ENCODE measurements around the gene JAG1. TPM values are rescaled to one million over a fixed set of nuclear protein-coding genes. Genes with fewer than 3 reads are reported as not detected.

Gene JAG1
- total RNA-seq, 1 donor: 60.1 TPM

DNA sequence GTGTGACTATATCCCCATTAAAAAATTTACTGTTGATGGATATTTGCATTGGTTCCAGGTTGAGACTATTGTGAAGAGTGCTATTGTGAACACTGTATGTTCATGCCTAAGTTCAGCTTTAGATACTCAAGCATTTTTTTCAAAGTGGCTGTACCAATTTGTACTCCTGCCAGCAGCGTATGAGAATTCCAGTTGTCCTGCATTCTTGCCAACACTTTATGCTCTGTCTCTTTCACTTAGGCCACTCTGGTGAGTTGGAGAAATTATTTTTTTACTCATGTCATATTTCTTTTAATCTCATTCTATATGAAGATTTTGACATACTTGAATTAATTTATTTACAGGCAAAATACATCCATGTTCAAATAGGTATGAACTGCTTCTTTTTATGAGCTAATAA lies 76.2 kb downstream of the JAG1 start:
- no peaks in the 10 kb centered on the region for H3K9me3 ChIP-seq (ENCODE audit: low read depth, low read length)
- H3K4me3 ChIP-seq (ENCODE audit: insufficient read depth, low read length): no peak overlapping the region
- no peaks in the 10 kb centered on the region for H3K36me3 ChIP-seq (ENCODE audit: insufficient read depth, low read length)
- H3K27ac ChIP-seq (ENCODE audit: low read depth, low read length): peak overlapping the region; percentile 74
- no peak overlapping the region for H2AFZ ChIP-seq (ENCODE audit: low read length)
- TF ChIP-seq, protein P1, sequence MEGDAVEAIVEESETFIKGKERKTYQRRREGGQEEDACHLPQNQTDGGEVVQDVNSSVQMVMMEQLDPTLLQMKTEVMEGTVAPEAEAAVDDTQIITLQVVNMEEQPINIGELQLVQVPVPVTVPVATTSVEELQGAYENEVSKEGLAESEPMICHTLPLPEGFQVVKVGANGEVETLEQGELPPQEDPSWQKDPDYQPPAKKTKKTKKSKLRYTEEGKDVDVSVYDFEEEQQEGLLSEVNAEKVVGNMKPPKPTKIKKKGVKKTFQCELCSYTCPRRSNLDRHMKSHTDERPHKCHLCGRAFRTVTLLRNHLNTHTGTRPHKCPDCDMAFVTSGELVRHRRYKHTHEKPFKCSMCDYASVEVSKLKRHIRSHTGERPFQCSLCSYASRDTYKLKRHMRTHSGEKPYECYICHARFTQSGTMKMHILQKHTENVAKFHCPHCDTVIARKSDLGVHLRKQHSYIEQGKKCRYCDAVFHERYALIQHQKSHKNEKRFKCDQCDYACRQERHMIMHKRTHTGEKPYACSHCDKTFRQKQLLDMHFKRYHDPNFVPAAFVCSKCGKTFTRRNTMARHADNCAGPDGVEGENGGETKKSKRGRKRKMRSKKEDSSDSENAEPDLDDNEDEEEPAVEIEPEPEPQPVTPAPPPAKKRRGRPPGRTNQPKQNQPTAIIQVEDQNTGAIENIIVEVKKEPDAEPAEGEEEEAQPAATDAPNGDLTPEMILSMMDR (IDR thresholded peaks at IDR 0.05; ENCODE audit: extremely low read depth, low read depth, low read length): no peak
- H3K4me2 ChIP-seq (ENCODE audit: insufficient read depth, low read length): no peak overlapping the region
- no peaks in the 10 kb centered on the region for H4K20me1 ChIP-seq (ENCODE audit: insufficient read depth, low read length)
- H3K79me2 ChIP-seq (ENCODE audit: insufficient read depth, low read length): no peaks in the 10 kb centered on the region
- no peak for DNase-seq (ENCODE audit: insufficient read length, low spot score, missing footprints)
- H3K27me3 ChIP-seq (ENCODE audit: insufficient read depth, low read length): no peaks in the 10 kb centered on the region
- peaks cover 28% of the 10 kb centered on the region for H3K4me1 ChIP-seq (ENCODE audit: insufficient read depth, low read length)

DNA sequence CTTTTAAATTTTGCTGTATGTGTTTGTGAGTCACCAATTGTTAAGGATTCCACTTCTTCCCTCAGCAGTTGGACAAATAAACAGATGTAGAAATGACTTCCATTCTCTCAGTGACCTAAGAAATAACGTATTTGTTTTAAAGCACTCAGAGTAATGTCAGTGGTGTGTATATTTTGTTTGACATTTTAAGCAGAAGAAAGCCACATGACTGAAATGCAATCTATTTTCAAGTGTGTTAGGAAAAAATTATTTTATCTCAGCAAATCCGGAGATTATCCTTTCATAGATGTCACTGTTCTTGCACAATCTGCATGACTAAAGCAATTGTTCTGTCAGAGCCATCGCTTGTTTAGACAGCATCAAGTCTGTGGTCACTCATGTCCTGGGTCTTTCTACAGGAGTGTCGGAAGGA lies 77.1 kb downstream of the JAG1 start:
- H3K36me3 ChIP-seq (ENCODE audit: insufficient read depth, low read length): no peaks in the 10 kb centered on the region

DNA sequence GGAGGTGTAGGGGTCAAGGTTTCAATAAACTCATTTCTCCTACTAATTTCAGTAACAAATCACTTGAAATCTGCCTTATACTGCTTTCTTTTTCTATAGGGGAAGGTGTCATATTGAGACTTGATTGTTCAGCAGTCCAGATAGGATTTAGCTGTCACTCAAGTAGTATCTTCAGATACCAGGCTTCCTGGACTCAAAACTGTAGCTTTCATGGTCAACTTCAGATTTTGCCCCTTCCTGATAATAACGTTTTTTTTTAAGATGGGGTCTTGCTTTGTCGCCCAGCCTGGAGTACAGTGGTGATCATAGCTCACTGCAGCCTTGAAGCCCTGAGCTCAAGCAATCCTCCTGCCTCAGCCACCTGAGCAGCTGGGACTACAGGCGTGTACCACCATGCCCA lies 77.8 kb downstream of the JAG1 start:
- no peaks in the 10 kb centered on the region for H3K79me2 ChIP-seq (ENCODE audit: insufficient read depth, low read length)
- no peak overlapping the region for H2AFZ ChIP-seq (ENCODE audit: low read length)
- H3K4me3 ChIP-seq (ENCODE audit: insufficient read depth, low read length): no peak overlapping the region
- TF ChIP-seq, protein P1 (IDR thresholded peaks at IDR 0.05; ENCODE audit: extremely low read depth, low read depth, low read length): no peak
- no peaks in the 10 kb centered on the region for H4K20me1 ChIP-seq (ENCODE audit: insufficient read depth, low read length)
- H3K9me3 ChIP-seq (ENCODE audit: low read depth, low read length): no peaks in the 10 kb centered on the region
- H3K36me3 ChIP-seq (ENCODE audit: insufficient read depth, low read length): no peaks in the 10 kb centered on the region
- H3K4me1 ChIP-seq (ENCODE audit: insufficient read depth, low read length): peaks cover 38% of the 10 kb centered on the region
- H3K4me2 ChIP-seq (ENCODE audit: insufficient read depth, low read length): no peak overlapping the region
- no peak for DNase-seq (ENCODE audit: insufficient read length, low spot score, missing footprints)
- peak overlapping the region; percentile 74 for H3K27ac ChIP-seq (ENCODE audit: low read depth, low read length)
- H3K27me3 ChIP-seq (ENCODE audit: insufficient read depth, low read length): no peaks in the 10 kb centered on the region

More for the DNA sequence above, 77.1 kb downstream of the JAG1 start:
- peak overlapping the region; percentile 42 for H3K4me2 ChIP-seq (ENCODE audit: insufficient read depth, low read length)
- H3K4me3 ChIP-seq (ENCODE audit: insufficient read depth, low read length): no peak overlapping the region
- H4K20me1 ChIP-seq (ENCODE audit: insufficient read depth, low read length): no peaks in the 10 kb centered on the region
- no peaks in the 10 kb centered on the region for H3K9me3 ChIP-seq (ENCODE audit: low read depth, low read length)
- DNase-seq (ENCODE audit: insufficient read length, low spot score, missing footprints): no peak
- peaks cover 30% of the 10 kb centered on the region for H3K4me1 ChIP-seq (ENCODE audit: insufficient read depth, low read length)
- peak overlapping the region; percentile 74 for H3K27ac ChIP-seq (ENCODE audit: low read depth, low read length)
- no peaks in the 10 kb centered on the region for H3K27me3 ChIP-seq (ENCODE audit: insufficient read depth, low read length)
- no peaks in the 10 kb centered on the region for H3K79me2 ChIP-seq (ENCODE audit: insufficient read depth, low read length)
- TF ChIP-seq, protein P1 (IDR thresholded peaks at IDR 0.05; ENCODE audit: extremely low read depth, low read depth, low read length): no peak
- no peak overlapping the region for H2AFZ ChIP-seq (ENCODE audit: low read length)

- Histone ChIP-seq H3K4me2 (ENCODE audit: insufficient read depth, low read length) (no peak overlapping the region), H2AFZ (ENCODE audit: low read length) (no peak overlapping the region), H3K4me1 (ENCODE audit: insufficient read depth, low read length) (peaks cover 41% of the 10 kb centered on the region), H3K4me3 (ENCODE audit: insufficient read depth, low read length) (no peak overlapping the region), H3K27ac (ENCODE audit: low read depth, low read length) (no peak overlapping the region), H3K36me3 (ENCODE audit: insufficient read depth, low read length) (no peaks in the 10 kb centered on the region), H4K20me1 (ENCODE audit: insufficient read depth, low read length) (no peaks in the 10 kb centered on the region), H3K9me3 (ENCODE audit: low read depth, low read length) (no peaks in the 10 kb centered on the region), H3K27me3 (ENCODE audit: insufficient read depth, low read length) (no peaks in the 10 kb centered on the region), H3K79me2 (ENCODE audit: insufficient read depth, low read length) (no peaks in the 10 kb centered on the region)
- TF ChIP-seq, protein P1 (IDR thresholded peaks at IDR 0.05; ENCODE audit: extremely low read depth, low read depth, low read length): no peak
- DNase-seq (ENCODE audit: insufficient read length, low spot score, missing footprints): no peak
Measured at GRCh38 chr20:10595266-10595665, 78.5 kb downstream of the JAG1 start.

Measured in osteoblast (primary cell).